ENCODE measurements around the gene TF.

TF gene

DNA sequence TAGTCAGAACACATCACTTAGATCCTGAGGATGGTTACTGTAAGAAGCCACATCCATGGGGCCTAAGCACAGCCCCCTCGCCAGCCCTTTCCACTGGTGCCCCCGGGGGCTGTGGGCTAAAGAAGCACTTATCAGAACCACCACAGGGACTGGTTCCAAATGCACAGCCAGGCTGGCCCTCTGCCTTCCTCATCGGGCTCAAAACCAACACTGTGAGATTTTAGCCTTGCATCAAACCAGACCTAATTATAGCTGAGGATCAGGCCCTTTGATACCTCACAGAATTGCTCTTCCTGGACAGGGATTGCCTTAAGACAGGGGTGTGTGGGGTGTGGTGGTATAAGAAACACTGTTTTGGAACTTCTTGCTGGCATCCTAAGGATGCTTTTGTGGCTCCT lies 83.1 kb downstream of the TF start:
- TF ChIP-seq CTCF (conservative IDR thresholded peaks at IDR 0.05; ENCODE audit: low read depth, low read length), result no peak
- H3K4me3 ChIP-seq (ENCODE audit: low read depth, low read length), result no peak overlapping the region

GRCh38 chr3:133830071-133830470 lies 83.9 kb downstream of the TF start:
- DNase-seq (ENCODE audit: low read depth), result no peak
- H3K4me3 ChIP-seq (ENCODE audit: low read depth, low read length), result no peak overlapping the region
- no peak for TF ChIP-seq CTCF (conservative IDR thresholded peaks at IDR 0.05; ENCODE audit: low read depth, low read length)

More for the DNA sequence above, 83.1 kb downstream of the TF start:
- no peak for DNase-seq (ENCODE audit: low read depth)

DNA sequence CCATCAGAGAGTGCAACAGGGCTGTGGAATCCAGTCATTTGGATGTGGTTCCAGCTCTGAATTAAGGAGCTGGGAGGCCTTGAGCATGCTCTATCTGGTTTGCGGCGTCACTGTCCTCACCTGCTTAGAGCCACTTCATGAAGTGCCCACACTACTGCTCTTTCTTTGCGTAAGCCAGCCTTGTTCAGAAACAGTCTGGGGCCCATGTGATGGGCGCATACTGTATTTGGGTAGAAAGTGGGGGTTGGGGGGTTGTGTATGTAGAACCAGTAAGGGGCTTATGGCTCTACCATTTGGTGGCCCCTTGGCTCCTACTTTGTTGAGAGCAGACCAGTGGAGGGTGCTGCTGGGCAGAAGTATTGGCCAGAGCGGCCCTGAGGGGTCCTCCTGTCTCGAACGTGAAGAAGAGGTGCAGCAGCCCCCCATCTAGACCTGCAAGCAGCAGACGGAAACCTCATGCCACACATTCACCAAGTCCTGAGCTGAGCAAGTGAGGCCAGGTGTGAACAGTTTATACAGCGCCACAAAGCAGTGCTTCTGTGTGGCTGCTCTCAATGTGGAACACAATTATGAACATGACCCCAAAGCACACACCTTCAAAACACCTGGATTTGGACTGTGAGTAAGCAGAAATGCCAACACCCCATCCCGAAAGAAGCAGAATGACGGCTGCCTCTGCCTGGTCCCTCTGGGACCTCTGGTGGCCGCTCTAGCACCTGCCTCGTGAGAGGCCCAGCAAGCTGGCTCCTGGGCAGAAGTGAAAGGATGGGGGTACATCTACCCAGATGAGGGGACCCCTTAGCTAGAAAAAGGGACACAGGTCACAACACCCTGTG lies 86.0 kb downstream of the TF start:
- no peak overlapping the region for H3K4me3 ChIP-seq (ENCODE audit: low read depth, low read length)
- DNase-seq (ENCODE audit: low read depth), result no peak
- TF ChIP-seq CTCF (conservative IDR thresholded peaks at IDR 0.05; ENCODE audit: low read depth, low read length), result no peak

DNA sequence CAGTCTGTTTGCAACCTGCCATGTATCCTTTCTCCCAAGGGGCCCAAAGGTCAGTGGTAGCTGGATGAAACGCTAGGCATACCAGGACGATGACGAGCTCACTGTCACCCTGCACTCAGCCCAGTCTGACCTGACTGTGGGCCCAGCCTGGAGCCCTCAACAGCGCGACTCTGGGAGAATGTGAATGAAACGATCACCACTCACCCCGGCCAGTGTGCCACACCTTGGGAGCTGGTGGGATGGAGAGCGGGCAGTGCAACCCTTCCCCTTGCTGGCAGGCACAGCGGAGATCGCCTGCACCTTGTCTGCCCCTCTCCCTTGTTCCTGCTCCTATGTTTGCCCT lies 86.6 kb downstream of the TF start:
- no peak for DNase-seq (ENCODE audit: low read depth)
- no peak for TF ChIP-seq CTCF (conservative IDR thresholded peaks at IDR 0.05; ENCODE audit: low read depth, low read length)

DNA sequence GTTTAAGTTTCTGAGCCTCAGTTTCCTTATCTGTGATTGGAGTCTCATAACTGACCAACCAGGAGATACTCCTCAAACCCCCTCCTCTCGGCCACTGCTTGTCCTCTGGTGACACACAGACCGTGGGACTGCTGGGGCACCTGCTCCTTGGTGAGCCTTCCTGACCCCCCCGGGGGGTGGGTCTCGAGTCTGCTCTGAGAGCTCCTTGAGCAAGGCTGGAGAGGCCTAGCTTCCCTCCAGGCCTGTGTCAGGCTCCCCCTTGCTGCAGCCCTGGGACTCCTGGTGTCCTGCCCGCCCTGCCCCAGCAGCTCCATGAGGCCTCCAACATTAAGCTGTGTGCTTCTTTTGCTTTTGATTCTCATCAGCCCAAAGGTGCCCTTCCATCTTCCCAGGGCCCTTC lies 87.1 kb downstream of the TF start:
- no peak overlapping the region for H3K4me3 ChIP-seq (ENCODE audit: low read depth, low read length)
- TF ChIP-seq CTCF (conservative IDR thresholded peaks at IDR 0.05; ENCODE audit: low read depth, low read length), result no peak

More for the DNA sequence above, 86.6 kb downstream of the TF start:
- H3K4me3 ChIP-seq (ENCODE audit: low read depth, low read length), result no peak overlapping the region

DNA sequence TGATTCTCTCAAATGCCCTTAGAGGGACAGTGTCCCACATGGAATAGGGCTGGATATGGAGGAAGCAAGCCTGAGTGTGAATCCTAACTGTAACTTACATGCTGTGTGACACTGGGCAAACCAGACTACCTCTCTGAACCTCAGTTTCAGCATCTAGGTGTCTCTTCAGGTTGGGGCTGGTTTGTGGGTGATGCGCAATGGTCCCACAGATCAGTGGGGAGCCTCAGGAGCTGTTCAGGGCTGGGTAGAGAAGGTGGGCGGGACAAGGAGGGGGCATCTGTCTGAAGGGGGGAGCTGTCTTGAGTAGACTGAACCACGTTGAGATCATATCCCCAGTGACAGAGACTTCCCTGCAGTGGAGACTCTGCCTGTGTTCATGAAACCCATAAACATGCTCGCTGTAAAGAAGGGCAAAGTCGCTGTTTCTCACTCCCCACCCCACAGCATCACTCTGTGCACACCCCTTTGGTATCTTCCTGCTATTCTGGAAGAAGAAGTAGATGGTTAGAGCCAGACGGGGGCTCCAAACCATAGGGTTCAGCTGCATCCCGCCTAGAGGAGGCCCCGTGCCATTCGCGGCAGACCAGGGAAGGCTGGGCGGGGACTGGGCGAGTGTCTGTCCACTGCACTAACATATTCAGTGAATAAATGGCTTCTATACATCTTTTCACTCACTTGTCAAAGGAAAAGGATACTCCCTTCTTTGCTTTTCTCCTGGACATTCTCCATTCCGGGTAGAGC lies 87.9 kb downstream of the TF start:
- TF ChIP-seq CTCF (conservative IDR thresholded peaks at IDR 0.05; ENCODE audit: low read depth, low read length), result no peak
- DNase-seq (ENCODE audit: low read depth), result no peak
- no peak overlapping the region for H3K4me3 ChIP-seq (ENCODE audit: low read depth, low read length)

More for the DNA sequence above, 87.1 kb downstream of the TF start:
- no peak for DNase-seq (ENCODE audit: low read depth)
